ENCODE results near the gene ZBTB38. TPM values are rescaled to one million over a fixed set of nuclear protein-coding genes. Genes with fewer than 3 reads are reported as not detected.

Gene ZBTB38
- total and polyA plus RNA-seq, 9 donors, result 23.2 to 125 (median 78.7) TPM

- no peaks in the 10 kb centered on the region for H3K27me3 ChIP-seq
- TF ChIP-seq EP300 (IDR thresholded peaks at IDR 0.05), result no peak
- TF ChIP-seq POLR2A (IDR thresholded peaks at IDR 0.05), result no peak
- TF ChIP-seq, protein P1, sequence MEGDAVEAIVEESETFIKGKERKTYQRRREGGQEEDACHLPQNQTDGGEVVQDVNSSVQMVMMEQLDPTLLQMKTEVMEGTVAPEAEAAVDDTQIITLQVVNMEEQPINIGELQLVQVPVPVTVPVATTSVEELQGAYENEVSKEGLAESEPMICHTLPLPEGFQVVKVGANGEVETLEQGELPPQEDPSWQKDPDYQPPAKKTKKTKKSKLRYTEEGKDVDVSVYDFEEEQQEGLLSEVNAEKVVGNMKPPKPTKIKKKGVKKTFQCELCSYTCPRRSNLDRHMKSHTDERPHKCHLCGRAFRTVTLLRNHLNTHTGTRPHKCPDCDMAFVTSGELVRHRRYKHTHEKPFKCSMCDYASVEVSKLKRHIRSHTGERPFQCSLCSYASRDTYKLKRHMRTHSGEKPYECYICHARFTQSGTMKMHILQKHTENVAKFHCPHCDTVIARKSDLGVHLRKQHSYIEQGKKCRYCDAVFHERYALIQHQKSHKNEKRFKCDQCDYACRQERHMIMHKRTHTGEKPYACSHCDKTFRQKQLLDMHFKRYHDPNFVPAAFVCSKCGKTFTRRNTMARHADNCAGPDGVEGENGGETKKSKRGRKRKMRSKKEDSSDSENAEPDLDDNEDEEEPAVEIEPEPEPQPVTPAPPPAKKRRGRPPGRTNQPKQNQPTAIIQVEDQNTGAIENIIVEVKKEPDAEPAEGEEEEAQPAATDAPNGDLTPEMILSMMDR (IDR thresholded peaks at IDR 0.05), result no peak
- H3K27ac ChIP-seq, result no peak overlapping the region
- intact Hi-C loops (cut with DNase I), result no loop called here
- DNase-seq, result no peak
- no peak overlapping the region for H3K4me3 ChIP-seq
- peaks cover 18% of the 10 kb centered on the region for H3K4me1 ChIP-seq (ENCODE audit: insufficient read depth)
- WGBS, 3 donors, result 92 to 97% (median 93%) methylated on average over 5 of the region's 5 CpGs
- no peaks in the 10 kb centered on the region for H3K9me3 ChIP-seq
- no peaks in the 10 kb centered on the region for H3K36me3 ChIP-seq
Measured at GRCh38 chr3:141384575-141384974, 16.3 kb downstream of the ZBTB38 start.

DNA sequence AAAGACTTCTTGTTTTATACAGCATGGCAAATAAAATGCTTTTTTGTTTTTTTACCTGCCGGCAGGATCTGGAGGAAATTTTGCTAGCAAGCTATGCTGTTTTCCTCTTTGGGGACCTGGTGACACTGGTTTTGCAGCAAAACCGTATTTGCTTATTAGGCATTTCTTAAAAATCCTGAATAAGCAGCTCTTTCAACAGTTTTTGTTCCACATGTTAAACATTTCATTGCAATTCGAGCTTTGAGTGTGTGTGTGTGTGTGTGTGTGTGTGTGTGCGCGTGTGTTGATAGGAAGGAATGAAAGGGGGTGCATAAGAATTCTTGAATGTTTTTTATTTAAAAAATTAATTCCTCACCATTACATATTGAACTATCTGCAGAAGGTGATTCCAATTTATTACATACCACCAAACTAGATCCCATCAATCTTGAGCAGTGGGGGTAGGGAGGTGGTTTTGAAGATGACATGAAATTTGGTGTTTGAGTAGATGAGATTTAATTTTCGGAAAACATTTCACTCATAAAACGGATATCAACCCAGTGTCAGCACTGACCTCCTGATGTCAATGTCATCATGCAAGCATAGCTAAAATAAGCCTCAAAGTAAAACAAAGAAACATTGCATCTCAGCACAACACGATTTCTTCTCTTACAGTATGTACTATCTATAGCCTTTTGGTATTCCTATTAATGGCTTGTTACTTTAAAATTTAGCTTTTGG lies 17.3 kb downstream of the ZBTB38 start:
- no peaks in the 10 kb centered on the region for H3K9me3 ChIP-seq
- DNase-seq, result no peak
- intact Hi-C loops (cut with DNase I), result no loop called here
- 30 to 43% (median 33%) methylated on average over 8 of the region's 8 CpGs for whole genome bisulfite sequencing, 3 donors
- H3K27ac ChIP-seq, result no peak overlapping the region
- H3K27me3 ChIP-seq, result no peaks in the 10 kb centered on the region
- TF ChIP-seq, protein P1 (IDR thresholded peaks at IDR 0.05), result no peak
- no peak for TF ChIP-seq POLR2A (IDR thresholded peaks at IDR 0.05)
- TF ChIP-seq EP300 (IDR thresholded peaks at IDR 0.05), result no peak
- H3K4me1 ChIP-seq (ENCODE audit: insufficient read depth), result peaks cover 18% of the 10 kb centered on the region
- H3K36me3 ChIP-seq, result no peaks in the 10 kb centered on the region
- no peak overlapping the region for H3K4me3 ChIP-seq

GRCh38 chr3:141386126-141386488 lies 17.8 kb downstream of the ZBTB38 start:
- Histone ChIP-seq H3K9me3 (no peaks in the 10 kb centered on the region), H3K27ac (no peak overlapping the region), H3K4me1 (ENCODE audit: insufficient read depth) (peaks cover 18% of the 10 kb centered on the region), H3K4me3 (no peak overlapping the region), H3K27me3 (no peaks in the 10 kb centered on the region), H3K36me3 (no peaks in the 10 kb centered on the region)
- no peak for DNase-seq
- TF ChIP-seq EP300 (IDR thresholded peaks at IDR 0.05), result no peak
- TF ChIP-seq, protein P1 (IDR thresholded peaks at IDR 0.05), result no peak
- no peak for TF ChIP-seq POLR2A (IDR thresholded peaks at IDR 0.05)
- WGBS, 3 donors, result 27 to 45% (median 29%) methylated on average over 6 of the region's 6 CpGs
- intact Hi-C loops (cut with DNase I), result no loop called here

GRCh38 chr3:141386611-141387111 lies 18.4 kb downstream of the ZBTB38 start:
- Histone ChIP-seq H3K4me3 (no peak overlapping the region), H3K4me1 (ENCODE audit: insufficient read depth) (peaks cover 18% of the 10 kb centered on the region), H3K27ac (peak overlapping the region in 1 of 2 donors; percentile 51), H3K36me3 (no peaks in the 10 kb centered on the region), H3K27me3 (no peaks in the 10 kb centered on the region), H3K9me3 (no peaks in the 10 kb centered on the region)
- TF ChIP-seq POLR2A (IDR thresholded peaks at IDR 0.05), result no peak
- TF ChIP-seq, protein P1 (IDR thresholded peaks at IDR 0.05), result no peak
- TF ChIP-seq EP300 (IDR thresholded peaks at IDR 0.05), result no peak
- intact Hi-C loops (cut with DNase I), result no loop called here
- 41 to 53% (median 43%) methylated on average over 5 of the region's 5 CpGs for WGBS, 3 donors
- no peak for DNase-seq

All from ovary (tissue), 9 donors.